Stimulated activated naive CD8-positive, alpha-beta T cell treated with anti-CD3 and anti-CD28 coated beads, Interleukin-15, Interleukin-2, amounts not matched to agents 100 ng/mL and 50 ng/mL, for 24 hours (primary cell): Measurements from ENCODE around the gene RNF227.
A peak's percentile ranks its signal among the peaks of the same experiment; 100 is the strongest.

ENCODE experiments used
- H3K27ac Mint-ChIP-seq: one replicate; pipeline ENCODE4 v1.8.0; 2021; ENCODE audit warnings: mild to moderate bottlenecking, mixed read lengths
- H3K27me3 Mint-ChIP-seq: one replicate; pipeline ENCODE4 v1.8.0; 2021; ENCODE audit warnings: mixed read lengths
- H3K36me3 Mint-ChIP-seq: one replicate; pipeline ENCODE4 v1.8.0; 2021; ENCODE audit warnings: low read depth, mixed read lengths
- H3K4me1 Mint-ChIP-seq: one replicate; pipeline ENCODE4 v1.8.0; 2021; ENCODE audit warnings: low read depth, mixed read lengths
- H3K4me3 Mint-ChIP-seq: one replicate; pipeline ENCODE4 v1.8.0; 2021; ENCODE audit warnings: mild to moderate bottlenecking, mixed read lengths
- H3K9me3 Mint-ChIP-seq: one replicate; pipeline ENCODE4 v1.8.0; 2021; ENCODE audit warnings: mixed read lengths

Gene RNF227

DNA sequence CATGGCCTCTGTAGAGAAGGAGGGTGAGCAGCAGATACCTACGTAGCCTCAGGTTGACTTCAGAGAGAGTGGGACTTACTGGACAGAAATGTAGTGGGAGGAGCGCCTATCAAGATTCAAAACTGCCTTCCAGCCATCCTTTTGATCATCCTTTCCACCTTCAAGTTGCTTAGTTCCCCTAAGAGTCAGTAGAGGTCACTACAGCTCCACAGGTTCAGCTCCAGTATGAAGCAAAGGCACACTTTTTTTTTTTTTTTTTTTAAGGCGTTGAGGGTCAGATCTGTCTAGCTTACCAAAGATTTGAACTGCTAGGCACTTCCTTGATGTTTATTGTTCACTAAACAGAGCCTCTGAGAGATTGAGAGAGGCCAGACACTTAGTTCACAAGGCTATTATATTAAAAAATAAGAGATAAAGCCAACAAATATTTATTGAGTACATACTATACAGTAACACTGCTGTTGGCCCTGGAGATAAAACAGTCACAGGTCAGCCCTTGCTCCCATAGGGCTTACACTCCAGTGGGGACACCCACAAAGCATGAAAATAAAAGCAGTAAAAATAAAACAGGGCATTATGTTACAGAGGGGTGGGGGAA lies 3.1 kb downstream of the RNF227 start:
- peak overlapping the region; percentile 73 for H3K27ac Mint-ChIP-seq
- H3K36me3 Mint-ChIP-seq: peaks cover 35% of the 10 kb centered on the region
- peak overlapping the region; percentile 48 for H3K4me3 Mint-ChIP-seq

DNA sequence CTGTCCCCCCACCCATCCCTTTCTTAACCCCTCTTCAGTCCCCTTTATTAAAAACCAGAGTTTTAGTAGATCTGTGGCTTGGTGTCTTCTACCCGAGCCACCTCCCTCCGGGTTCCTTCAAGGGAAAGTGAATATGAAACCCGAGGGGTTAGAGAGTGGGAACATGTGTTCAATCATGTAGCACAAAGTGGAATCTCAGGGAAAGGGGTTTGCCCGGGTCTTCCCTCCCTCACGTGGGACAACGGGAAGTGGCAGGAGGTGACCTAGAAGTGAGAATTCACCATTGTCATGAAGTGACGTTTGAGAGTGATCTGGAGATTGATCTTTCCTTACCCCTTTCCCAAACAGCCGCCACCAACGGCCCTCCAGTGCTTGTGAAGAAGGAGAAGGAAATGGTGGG lies 5.0 kb downstream of the RNF227 start:
- H3K4me3 Mint-ChIP-seq: no peak overlapping the region
- no peaks in the 10 kb centered on the region for H3K27me3 Mint-ChIP-seq
- H3K36me3 Mint-ChIP-seq: peaks cover 47% of the 10 kb centered on the region
- peak overlapping the region; percentile 23 for H3K27ac Mint-ChIP-seq
- no peaks in the 10 kb centered on the region for H3K9me3 Mint-ChIP-seq
- peaks cover 24% of the 10 kb centered on the region for H3K4me1 Mint-ChIP-seq

More for the DNA sequence above, 3.1 kb downstream of the RNF227 start:
- peaks cover 33% of the 10 kb centered on the region for H3K4me1 Mint-ChIP-seq
- H3K9me3 Mint-ChIP-seq: no peaks in the 10 kb centered on the region
- no peaks in the 10 kb centered on the region for H3K27me3 Mint-ChIP-seq

DNA sequence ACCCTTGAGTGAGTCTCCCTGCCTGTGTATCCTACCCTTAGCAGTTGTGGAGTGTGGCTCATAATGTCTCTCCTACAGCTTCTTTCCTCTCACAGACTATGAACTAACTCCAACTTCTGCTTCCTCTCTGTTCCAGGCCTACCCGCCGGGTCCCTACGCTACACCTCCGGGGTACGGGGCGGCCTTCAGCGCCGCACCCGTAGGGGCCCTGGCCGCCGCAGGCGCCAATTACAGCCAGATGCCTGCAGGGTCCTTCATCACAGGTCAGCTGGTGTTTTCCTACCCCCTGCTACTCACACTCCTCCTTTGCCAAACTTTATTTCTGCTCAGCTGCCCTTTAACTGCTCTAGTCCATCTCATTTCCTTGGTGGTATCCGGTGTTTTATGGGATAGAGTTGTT lies 5.4 kb downstream of the RNF227 start:
- Mint-ChIP-seq H3K4me3 (no peak overlapping the region), H3K27ac (peak overlapping the region; percentile 23), H3K4me1 (peaks cover 24% of the 10 kb centered on the region), H3K27me3 (no peaks in the 10 kb centered on the region), H3K9me3 (no peaks in the 10 kb centered on the region), H3K36me3 (peaks cover 47% of the 10 kb centered on the region)

DNA sequence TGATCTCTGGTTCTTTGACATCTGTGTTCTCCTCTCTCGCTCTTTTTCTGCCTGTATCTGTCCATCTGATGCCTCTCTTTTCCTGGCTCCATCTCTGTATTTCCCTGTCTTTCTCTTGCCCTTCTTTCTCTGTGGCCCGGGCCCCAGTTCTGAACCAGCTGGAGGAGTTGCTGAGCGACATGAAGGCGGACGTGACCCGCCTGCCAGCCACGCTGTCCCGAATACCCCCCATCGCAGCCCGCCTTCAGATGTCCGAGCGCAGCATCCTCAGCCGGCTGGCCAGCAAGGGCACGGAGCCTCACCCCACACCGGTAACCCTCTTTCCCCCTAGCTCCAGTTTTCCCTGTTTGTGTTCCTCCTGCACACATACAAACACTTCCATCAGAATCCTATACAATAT lies 5.8 kb downstream of the RNF227 start:
- Mint-ChIP-seq H3K4me3 (no peak overlapping the region), H3K36me3 (peaks cover 49% of the 10 kb centered on the region), H3K27me3 (no peaks in the 10 kb centered on the region), H3K27ac (no peak overlapping the region), H3K9me3 (no peaks in the 10 kb centered on the region), H3K4me1 (peaks cover 20% of the 10 kb centered on the region)

DNA sequence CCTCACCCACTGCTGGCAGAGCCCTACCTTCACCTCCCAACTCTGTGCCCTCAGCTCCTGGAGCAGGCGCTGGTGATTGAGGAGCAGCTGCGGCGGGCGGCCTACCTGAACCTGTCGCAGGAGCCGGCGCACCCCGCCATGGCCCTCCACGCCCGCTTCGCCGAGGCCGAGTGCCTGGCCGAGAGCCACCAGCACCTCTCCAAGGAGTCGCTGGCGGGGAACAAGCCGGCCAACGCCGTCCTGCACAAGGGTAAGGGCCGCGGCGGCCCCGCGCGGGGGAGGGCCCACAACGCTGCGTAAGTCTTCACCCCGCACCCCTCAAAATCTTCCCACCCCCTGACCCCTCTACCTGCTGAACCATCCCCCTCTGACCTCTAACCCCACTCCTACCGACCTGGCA lies 7.0 kb downstream of the RNF227 start:
- H3K36me3 Mint-ChIP-seq: peaks cover 60% of the 10 kb centered on the region
- no peak overlapping the region for H3K4me3 Mint-ChIP-seq
- H3K27ac Mint-ChIP-seq: no peak overlapping the region
- H3K27me3 Mint-ChIP-seq: no peaks in the 10 kb centered on the region
- H3K4me1 Mint-ChIP-seq: peaks cover 11% of the 10 kb centered on the region
- no peaks in the 10 kb centered on the region for H3K9me3 Mint-ChIP-seq

DNA sequence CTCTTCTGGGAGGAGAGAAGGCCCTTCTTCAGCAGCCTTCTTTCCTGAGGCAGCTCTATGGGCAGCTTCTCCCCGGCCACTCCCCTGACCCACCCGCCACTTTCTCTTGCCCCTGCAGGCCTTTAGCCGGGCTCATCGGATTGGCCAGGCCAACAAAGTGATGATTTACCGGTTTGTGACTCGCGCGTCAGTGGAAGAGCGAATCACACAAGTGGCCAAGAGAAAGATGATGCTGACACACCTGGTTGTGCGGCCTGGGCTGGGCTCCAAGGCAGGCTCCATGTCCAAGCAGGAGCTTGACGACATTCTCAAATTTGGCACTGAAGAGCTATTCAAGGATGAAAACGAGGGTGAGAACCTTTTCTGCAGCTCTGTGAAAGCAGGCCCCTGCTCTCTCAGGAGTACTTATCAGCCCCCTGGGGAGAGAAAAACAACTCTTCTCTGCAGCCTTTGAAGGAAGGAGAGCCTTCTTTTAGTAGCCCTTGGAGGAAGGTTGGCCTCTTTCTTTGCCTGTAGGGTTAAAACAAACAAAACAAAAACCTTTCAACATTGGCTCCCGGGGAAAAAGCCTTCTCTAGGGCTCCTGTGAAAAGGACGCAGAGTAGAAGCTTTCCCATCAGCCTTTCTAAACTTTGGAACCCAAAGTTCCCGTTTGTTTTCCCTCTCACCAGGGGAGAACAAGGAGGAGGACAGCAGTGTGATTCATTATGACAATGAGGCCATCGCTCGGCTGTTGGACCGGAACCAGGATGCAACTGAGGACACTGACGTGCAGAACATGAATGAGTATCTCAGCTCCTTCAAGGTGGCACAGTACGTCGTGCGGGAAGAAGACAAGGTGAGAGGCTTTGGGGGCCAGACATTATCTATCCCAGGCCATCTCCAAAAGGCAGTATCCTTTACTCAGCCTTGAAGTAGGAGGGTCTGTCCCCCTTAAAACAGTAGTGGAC lies 12.7 kb downstream of the RNF227 start:
- Mint-ChIP-seq H3K36me3 (peaks cover 71% of the 10 kb centered on the region), H3K4me1 (no peaks in the 10 kb centered on the region), H3K4me3 (no peak overlapping the region), H3K27me3 (no peaks in the 10 kb centered on the region), H3K9me3 (no peaks in the 10 kb centered on the region), H3K27ac (no peak overlapping the region)

DNA sequence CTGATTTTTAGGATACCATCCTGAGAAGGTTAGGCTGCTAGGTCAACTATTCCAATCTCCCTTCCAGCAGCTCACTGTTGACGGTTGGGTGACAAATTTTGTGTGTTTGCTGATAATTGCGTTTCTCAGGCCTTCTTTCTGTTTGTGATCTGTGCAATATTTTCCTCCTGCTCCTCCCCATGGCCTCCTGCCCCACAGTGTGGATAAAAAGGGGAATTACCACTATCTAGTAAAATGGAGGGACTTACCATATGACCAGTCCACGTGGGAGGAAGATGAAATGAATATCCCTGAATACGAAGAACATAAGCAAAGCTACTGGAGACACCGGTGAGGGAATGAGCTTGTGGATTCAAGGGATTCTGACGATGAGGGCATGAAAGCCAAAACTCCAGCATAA lies 18.3 kb downstream of the RNF227 start:
- no peaks in the 10 kb centered on the region for H3K9me3 Mint-ChIP-seq
- H3K4me3 Mint-ChIP-seq: peak overlapping the region; percentile 7
- H3K36me3 Mint-ChIP-seq: peaks cover 76% of the 10 kb centered on the region
- peak overlapping the region; percentile 88 for H3K27ac Mint-ChIP-seq
- no peaks in the 10 kb centered on the region for H3K27me3 Mint-ChIP-seq
- peaks cover 13% of the 10 kb centered on the region for H3K4me1 Mint-ChIP-seq

DNA sequence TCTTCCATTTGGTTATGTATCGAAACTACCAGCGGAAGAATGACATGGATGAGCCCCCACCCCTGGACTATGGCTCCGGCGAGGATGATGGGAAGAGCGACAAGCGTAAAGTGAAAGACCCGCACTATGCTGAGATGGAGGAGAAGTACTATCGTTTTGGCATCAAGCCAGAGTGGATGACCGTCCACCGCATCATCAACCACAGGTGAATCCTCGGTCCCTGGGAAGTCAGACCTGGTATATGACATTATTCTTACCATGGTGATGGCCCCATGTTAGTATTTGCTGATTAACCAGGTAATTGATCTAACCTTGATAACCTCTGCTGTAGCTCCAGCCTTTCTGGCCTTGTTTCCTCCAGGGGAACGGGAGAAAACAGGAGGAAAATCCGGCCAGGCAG lies 19.0 kb downstream of the RNF227 start:
- H3K36me3 Mint-ChIP-seq: peaks cover 73% of the 10 kb centered on the region
- no peaks in the 10 kb centered on the region for H3K27me3 Mint-ChIP-seq
- H3K4me1 Mint-ChIP-seq: peaks cover 13% of the 10 kb centered on the region
- H3K9me3 Mint-ChIP-seq: no peaks in the 10 kb centered on the region
- H3K4me3 Mint-ChIP-seq: no peak overlapping the region
- peak overlapping the region; percentile 88 for H3K27ac Mint-ChIP-seq

DNA sequence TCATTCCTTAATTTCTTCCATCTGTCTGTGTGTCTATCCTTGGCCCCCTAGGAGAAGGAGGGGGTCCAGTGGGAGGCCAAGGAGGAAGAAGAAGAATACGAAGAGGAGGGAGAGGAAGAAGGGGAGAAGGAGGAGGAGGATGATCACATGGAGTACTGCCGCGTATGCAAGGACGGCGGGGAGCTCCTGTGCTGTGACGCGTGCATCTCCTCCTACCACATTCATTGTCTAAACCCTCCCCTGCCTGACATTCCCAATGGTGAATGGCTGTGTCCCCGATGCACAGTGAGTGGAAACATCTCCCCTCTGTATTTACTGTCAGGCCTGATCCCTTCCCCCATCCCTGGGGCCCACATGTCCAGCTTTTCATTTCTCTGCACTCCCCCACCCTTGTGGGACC lies 21.2 kb downstream of the RNF227 start:
- H3K36me3 Mint-ChIP-seq: peaks cover 82% of the 10 kb centered on the region
- no peaks in the 10 kb centered on the region for H3K27me3 Mint-ChIP-seq
- H3K4me1 Mint-ChIP-seq: peaks cover 17% of the 10 kb centered on the region
- H3K27ac Mint-ChIP-seq: peak overlapping the region; percentile 13
- H3K4me3 Mint-ChIP-seq: no peak overlapping the region
- no peaks in the 10 kb centered on the region for H3K9me3 Mint-ChIP-seq

DNA sequence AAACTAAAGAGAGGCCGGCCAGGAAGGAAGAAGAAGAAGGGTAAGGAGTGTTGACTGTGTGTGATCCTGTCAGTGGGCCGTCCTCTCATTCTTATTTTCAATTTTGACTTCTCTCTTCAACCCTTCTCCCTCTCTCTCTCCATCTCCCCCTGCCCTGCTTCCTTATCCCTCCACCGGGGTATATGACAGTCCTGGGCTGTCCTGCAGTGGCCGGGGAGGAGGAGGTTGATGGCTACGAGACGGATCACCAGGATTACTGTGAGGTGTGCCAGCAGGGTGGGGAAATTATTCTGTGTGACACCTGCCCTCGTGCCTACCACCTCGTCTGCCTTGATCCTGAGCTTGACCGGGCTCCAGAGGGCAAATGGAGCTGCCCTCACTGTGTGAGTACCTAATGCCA lies 21.9 kb downstream of the RNF227 start:
- H3K9me3 Mint-ChIP-seq: no peaks in the 10 kb centered on the region
- no peak overlapping the region for H3K4me3 Mint-ChIP-seq
- no peaks in the 10 kb centered on the region for H3K27me3 Mint-ChIP-seq
- H3K4me1 Mint-ChIP-seq: peaks cover 17% of the 10 kb centered on the region
- H3K27ac Mint-ChIP-seq: no peak overlapping the region
- H3K36me3 Mint-ChIP-seq: peaks cover 81% of the 10 kb centered on the region

DNA sequence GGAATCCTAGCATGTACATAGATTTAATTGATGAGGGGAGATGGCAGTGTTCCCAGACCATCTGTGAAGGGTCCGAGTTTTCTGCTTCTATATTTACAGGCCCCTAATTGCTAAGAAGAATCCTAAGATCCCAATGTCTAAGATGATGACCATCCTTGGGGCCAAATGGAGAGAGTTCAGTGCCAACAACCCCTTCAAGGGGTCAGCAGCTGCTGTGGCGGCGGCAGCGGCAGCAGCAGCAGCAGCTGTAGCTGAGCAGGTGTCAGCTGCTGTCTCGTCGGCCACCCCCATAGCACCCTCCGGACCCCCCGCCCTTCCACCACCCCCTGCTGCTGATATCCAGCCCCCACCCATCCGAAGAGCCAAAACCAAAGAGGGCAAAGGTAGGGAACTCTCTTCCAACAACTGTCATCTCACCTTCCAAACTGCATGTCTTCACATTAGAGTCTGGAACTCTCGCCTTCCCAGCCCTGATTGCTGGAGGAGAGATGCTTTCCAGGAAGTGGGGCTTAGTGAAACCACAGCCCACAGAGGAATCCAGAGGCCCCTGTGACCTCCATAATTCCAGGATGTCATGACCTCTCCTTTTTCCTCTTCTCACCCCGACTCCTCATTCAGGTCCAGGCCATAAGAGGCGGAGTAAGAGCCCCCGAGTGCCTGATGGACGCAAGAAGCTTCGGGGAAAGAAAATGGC lies 22.8 kb downstream of the RNF227 start:
- no peak overlapping the region for H3K4me3 Mint-ChIP-seq
- H3K4me1 Mint-ChIP-seq: peaks cover 17% of the 10 kb centered on the region
- peak overlapping the region; percentile 23 for H3K27ac Mint-ChIP-seq
- H3K9me3 Mint-ChIP-seq: no peaks in the 10 kb centered on the region
- H3K36me3 Mint-ChIP-seq: peaks cover 72% of the 10 kb centered on the region
- H3K27me3 Mint-ChIP-seq: no peaks in the 10 kb centered on the region

DNA sequence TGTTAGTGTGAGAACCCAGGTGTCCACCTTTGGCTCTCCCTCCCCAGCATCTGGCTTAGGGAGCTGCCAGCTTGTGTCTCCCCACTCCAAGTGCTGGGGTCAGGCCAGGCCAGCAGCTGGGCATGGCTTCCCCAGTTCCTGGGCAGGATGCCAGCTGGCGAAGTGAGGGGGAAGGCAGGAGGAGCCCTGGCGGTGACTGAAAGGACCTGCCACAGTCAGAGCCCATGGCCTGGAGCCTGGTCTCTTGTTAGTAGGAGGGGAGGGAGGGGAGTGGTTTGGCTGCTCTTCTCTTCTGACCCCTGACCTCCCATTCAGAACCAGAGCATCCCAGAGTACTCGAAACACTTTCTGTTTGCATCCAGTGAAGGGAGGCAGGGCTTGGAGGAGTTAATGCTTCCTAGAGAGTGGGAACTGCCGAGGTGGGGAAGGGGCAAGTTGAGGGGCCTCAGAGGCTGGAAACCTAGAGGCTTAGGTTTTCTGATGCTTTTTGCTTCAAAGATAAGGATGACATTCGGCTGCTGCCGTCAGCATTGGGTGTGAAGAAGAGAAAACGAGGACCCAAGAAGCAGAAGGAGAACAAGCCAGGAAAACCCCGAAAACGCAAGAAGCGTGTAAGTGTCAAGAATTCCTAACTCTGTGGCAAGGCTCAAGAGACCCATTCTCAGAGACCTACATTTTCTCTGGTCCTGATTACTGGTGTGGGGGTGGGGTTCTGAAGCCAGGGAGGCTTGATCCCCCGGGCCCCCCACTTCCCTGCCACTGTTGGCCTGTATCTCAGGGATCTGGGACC lies 26.7 kb downstream of the RNF227 start:
- Mint-ChIP-seq H3K4me1 (peaks cover 4% of the 10 kb centered on the region), H3K36me3 (peaks cover 41% of the 10 kb centered on the region), H3K27me3 (no peaks in the 10 kb centered on the region), H3K27ac (no peak overlapping the region), H3K4me3 (no peak overlapping the region), H3K9me3 (no peaks in the 10 kb centered on the region)

DNA sequence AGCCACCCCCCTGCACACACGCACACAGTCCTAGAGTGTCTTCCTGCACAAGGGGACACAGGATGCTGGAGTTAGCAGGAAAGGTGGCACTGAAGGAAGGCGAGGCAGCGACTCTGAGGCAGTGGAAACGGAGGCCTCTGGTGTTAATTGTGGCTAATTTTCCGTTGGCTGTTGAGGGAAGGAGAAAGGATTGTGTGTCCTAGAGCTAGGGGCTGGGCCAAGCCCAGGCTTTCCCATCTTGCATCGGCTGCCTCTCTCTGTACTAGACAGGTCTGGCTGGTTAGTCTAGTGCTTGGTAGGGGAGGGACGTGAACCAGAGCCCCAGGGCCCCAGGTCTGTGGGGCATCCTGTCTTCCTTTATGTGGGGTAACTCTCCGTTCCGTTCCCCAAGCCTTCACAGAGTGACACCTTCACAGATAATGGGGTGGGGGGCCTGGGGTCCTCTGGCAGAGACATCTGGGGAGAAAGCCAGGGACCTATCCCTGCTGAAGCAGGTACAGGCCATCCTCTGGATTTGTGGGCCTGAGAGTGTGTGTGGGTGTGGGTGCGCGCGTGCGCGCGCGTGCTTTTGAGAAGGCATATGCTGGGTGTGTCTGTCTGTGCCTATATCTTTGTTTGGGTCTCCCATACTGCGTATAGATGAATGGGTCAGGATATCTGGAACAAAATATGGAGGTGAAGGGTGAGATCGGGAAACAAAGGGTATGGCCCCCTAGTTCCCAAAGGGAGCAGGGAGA lies 27.7 kb downstream of the RNF227 start, which contains the start of gene CHD3:
CHD3 (plus strand) TSS at position 606 of the 737 bp plus-strand sequence. CDS start 212 bp downstream, outside the sequence.
- H3K27me3 Mint-ChIP-seq: no peaks in the 10 kb centered on the region
- peaks cover 4% of the 10 kb centered on the region for H3K4me1 Mint-ChIP-seq
- H3K4me3 Mint-ChIP-seq: no peak within 1 kb of the TSS
- no peak within 1 kb of the TSS for H3K27ac Mint-ChIP-seq
- H3K36me3 Mint-ChIP-seq: peaks cover 31% of the 10 kb centered on the region
- no peaks in the 10 kb centered on the region for H3K9me3 Mint-ChIP-seq
